Mesothelial cell of epicardium (in vitro differentiated cells): ENCODE results near the gene C4BPA. TPM values are rescaled to one million over a fixed set of nuclear protein-coding genes. Genes with fewer than 3 reads are reported as not detected.

Experiments
- DNase-seq, 2 experiments: peaks; one replicate each; pipeline ENCODE4 v3.0.0; 2021; ENCODE audit warnings: low spot score in 2 of 2; ENCODE audit not compliant: unreplicated experiment in 2 of 2
- H3K27ac Mint-ChIP-seq: 2 replicates; pipeline ENCODE4 v1.8.0; 2021; ENCODE audit warnings: mixed read lengths
- H3K27me3 Mint-ChIP-seq: 2 replicates; pipeline ENCODE4 v1.8.0; 2021; ENCODE audit warnings: low read depth, mixed read lengths
- H3K36me3 Mint-ChIP-seq: 2 replicates; pipeline ENCODE4 v1.8.0; 2021; ENCODE audit warnings: mixed read lengths
- H3K4me1 Mint-ChIP-seq: 2 replicates; pipeline ENCODE4 v1.8.0; 2021; ENCODE audit warnings: mixed read lengths
- H3K4me3 Mint-ChIP-seq: 2 replicates; pipeline ENCODE4 v1.8.0; 2021; ENCODE audit warnings: mild to moderate bottlenecking, moderate library complexity, mixed read lengths
- H3K9me3 Mint-ChIP-seq: 2 replicates; pipeline ENCODE4 v1.8.0; 2021; ENCODE audit warnings: mixed read lengths
- CTCF ChIP-seq: fragments of 200-600 bp; sonication (generic); IDR thresholded peaks from one replicate; pipeline ENCODE4 v1.5.0; 2021; ENCODE audit warnings: antibody characterized with exemption; ENCODE audit not compliant: unreplicated experiment
- total RNA-seq: library from RNA; stranded (reverse); gene quantifications from 3 replicates; pipeline ENCODE4 v1.2.1, GENCODE V29; 2021

Gene C4BPA
- total RNA-seq, 1 donor from 2014 or later: 0.20 TPM

GRCh38 chr1:207064561-207064960, 39.5 kb upstream of the C4BPA start:
- peaks cover 33% of the 10 kb centered on the region for H3K36me3 Mint-ChIP-seq
- H3K27ac Mint-ChIP-seq: no peak overlapping the region
- no peaks in the 10 kb centered on the region for H3K9me3 Mint-ChIP-seq
- H3K4me3 Mint-ChIP-seq: no peak overlapping the region
- no peak for DNase-seq
- TF ChIP-seq CTCF: no peak
- no peaks in the 10 kb centered on the region for H3K4me1 Mint-ChIP-seq
- H3K27me3 Mint-ChIP-seq: no peaks in the 10 kb centered on the region

- TF ChIP-seq CTCF: no peak
- Mint-ChIP-seq H3K27me3 (no peaks in the 10 kb centered on the region), H3K4me3 (no peak overlapping the region), H3K4me1 (no peaks in the 10 kb centered on the region), H3K27ac (no peak overlapping the region), H3K36me3 (peaks cover 31% of the 10 kb centered on the region), H3K9me3 (no peaks in the 10 kb centered on the region)
- DNase-seq: no peak
Observed at GRCh38 chr1:207067185-207067584, 36.8 kb upstream of the C4BPA start.

- no peak for DNase-seq
- Mint-ChIP-seq H3K36me3 (peaks cover 28% of the 10 kb centered on the region), H3K27me3 (no peaks in the 10 kb centered on the region)
Observed at GRCh38 chr1:207067665-207068064, 36.4 kb upstream of the C4BPA start.

GRCh38 chr1:207069061-207069460, 35.0 kb upstream of the C4BPA start:
- TF ChIP-seq CTCF: no peak
- no peak overlapping the region for H3K27ac Mint-ChIP-seq
- DNase-seq: no peak
- H3K27me3 Mint-ChIP-seq: no peaks in the 10 kb centered on the region
- no peak overlapping the region for H3K4me3 Mint-ChIP-seq
- no peaks in the 10 kb centered on the region for H3K4me1 Mint-ChIP-seq
- H3K9me3 Mint-ChIP-seq: no peaks in the 10 kb centered on the region
- peaks cover 18% of the 10 kb centered on the region for H3K36me3 Mint-ChIP-seq

More at GRCh38 chr1:207067665-207068064, 36.4 kb upstream of the C4BPA start:
- no peak overlapping the region for H3K4me3 Mint-ChIP-seq
- H3K27ac Mint-ChIP-seq: no peak overlapping the region
- TF ChIP-seq CTCF: no peak
- H3K9me3 Mint-ChIP-seq: no peaks in the 10 kb centered on the region
- H3K4me1 Mint-ChIP-seq: no peaks in the 10 kb centered on the region

GRCh38 chr1:207069858-207070506, 34.1 kb upstream of the C4BPA start:
- Mint-ChIP-seq H3K4me1 (no peaks in the 10 kb centered on the region), H3K9me3 (no peaks in the 10 kb centered on the region), H3K27me3 (no peaks in the 10 kb centered on the region), H3K4me3 (no peak overlapping the region), H3K36me3 (peaks cover 16% of the 10 kb centered on the region), H3K27ac (no peak overlapping the region)
- no peak for TF ChIP-seq CTCF
- DNase-seq: no peak
